A549 (cell line): ENCODE measurements around the gene FMNL3. TPM values are rescaled to one million over a fixed set of nuclear protein-coding genes. Genes with fewer than 3 reads are reported as not detected.

Experiments used
- ATAC-seq, 2 experiments: fragments of 200-7000 bp in 1 of 2; fragments of >200 bp in 1 of 2; cut with Nextera tagmentation in 1 of 2; cut with Tn5 transposase in 1 of 2; 3 replicates each; pipeline versions ENCODE4 v1.8.0 to v1.9.1; 2018 to 2020; ENCODE audit warnings: mild to moderate bottlenecking in 1 of 2, moderate library complexity in 1 of 2
- CTCF ChIA-PET: fragments of 300-600 bp; sonication (Branson Sonifier 250); formaldehyde crosslinking; extraction: SDS; loops from one replicate; lab custom pipeline; 2021; ENCODE audit warnings: antibody characterized with exemption, inconsistent platforms; lab: Yijun Ruan, JAX
- POLR2A ChIA-PET: fragments of 350-600 bp; formaldehyde crosslinking; extraction: SDS; loops from one replicate; lab custom pipeline; 2021; ENCODE audit warnings: antibody characterized with exemption, inconsistent platforms; lab: Yijun Ruan, JAX
- DNase-seq, 2 experiments: peaks; one replicate each; pipeline versions ENCODE4 v3.0.0 to v3.0.0-alpha.2; 2011 to 2016; ENCODE audit warnings: low read depth in 1 of 2, low spot score in 1 of 2
- FAIRE-seq: peaks from 2 replicates; lab custom pipeline; 2011; peaks lifted over from hg19 to GRCh38; lab: Jason Lieb, UNC
- H3K27ac ChIP-seq, 2 experiments: fragments of >200 bp; sonication (Bioruptor Twin); formaldehyde crosslinking; 3 replicates each; pipeline ENCODE4 v1.5.1; 2016 to 2017
- H3K4me1 ChIP-seq: fragments of >200 bp; sonication (Bioruptor Twin); formaldehyde crosslinking; 3 replicates; pipeline ENCODE4 v1.6.1; 2016
- H3K4me2 ChIP-seq: fragments of >200 bp; sonication (Bioruptor Twin); formaldehyde crosslinking; 3 replicates; pipeline ENCODE4 v1.6.1; 2016
- H3K4me3 ChIP-seq: fragments of >200 bp; sonication (Bioruptor Twin); formaldehyde crosslinking; 3 replicates; pipeline ENCODE4 v1.5.1; 2016
- H3K9me3 ChIP-seq: fragments of >200 bp; sonication (Bioruptor Twin); formaldehyde crosslinking; 3 replicates; pipeline ENCODE4 v1.6.1; 2016
- CBX2 ChIP-seq: fragments of 200-600 bp; sonication (generic); IDR thresholded peaks from 2 replicates; pipeline ENCODE4 v1.6.1; 2016; ENCODE audit warnings: low read depth, mild to moderate bottlenecking, borderline replicate concordance
- CBX8 ChIP-seq: fragments of 200-600 bp; sonication (generic); IDR thresholded peaks from 2 replicates; pipeline ENCODE4 v1.6.1; 2016
- CHD2 ChIP-seq: fragments of 150-350 bp; IDR thresholded peaks from 2 replicates; pipeline ENCODE4 v1.6.1; 2014; ENCODE audit warnings: low read length; ENCODE audit not compliant: partially characterized antibody
- CTCF ChIP-seq: fragments of >200 bp; sonication (Bioruptor Twin); formaldehyde crosslinking; IDR thresholded peaks from 3 replicates; pipeline ENCODE4 v1.5.1; 2016
- E2F6 ChIP-seq: IDR thresholded peaks from 2 replicates; pipeline ENCODE4 v1.6.1; 2012; ENCODE audit warnings: low read depth, borderline replicate concordance
- EHMT2 ChIP-seq: fragments of 200-600 bp; sonication (generic); IDR thresholded peaks from 2 replicates; pipeline ENCODE4 v1.6.1; 2016; ENCODE audit warnings: antibody characterized with exemption, low read depth, mild to moderate bottlenecking, moderate library complexity
- EP300 ChIP-seq, 2 experiments: fragments of >200 bp; sonication (Bioruptor Twin); formaldehyde crosslinking; IDR thresholded peaks; 2 replicates in 1 of 2; 3 replicates in 1 of 2; pipeline ENCODE4 v1.6.1; 2016 to 2017
- ESRRA ChIP-seq: fragments of 150-350 bp; IDR thresholded peaks from 2 replicates; pipeline ENCODE4 v1.6.1; 2014; ENCODE audit warnings: mild to moderate bottlenecking, low read length, borderline replicate concordance
- FOXS1 ChIP-seq: fragments of 250-450 bp; sonication (Bioruptor Pico); IDR thresholded peaks from 2 replicates; pipeline ENCODE4 v1.5.0; 2020; ENCODE audit warnings: mild to moderate bottlenecking, moderate library complexity
- GATA3 ChIP-seq: IDR thresholded peaks from 2 replicates; pipeline ENCODE4 v1.6.1; 2012; ENCODE audit warnings: borderline replicate concordance
- HOXB13 ChIP-seq: fragments of 250-450 bp; sonication (Bioruptor Pico); IDR thresholded peaks from 2 replicates; pipeline ENCODE4 v1.5.0; 2020; ENCODE audit warnings: low read depth, mild to moderate bottlenecking, moderate library complexity
- JUN ChIP-seq, 2 experiments: fragments of >200 bp; sonication (Bioruptor Twin); formaldehyde crosslinking; IDR thresholded peaks; 2 replicates in 1 of 2; 3 replicates in 1 of 2; pipeline ENCODE4 v1.6.1; 2016 to 2017
- JUNB ChIP-seq: fragments of >200 bp; sonication (Bioruptor Twin); formaldehyde crosslinking; IDR thresholded peaks from 2 replicates; pipeline ENCODE4 v1.6.1; 2016
- KDM1A ChIP-seq: fragments of 200-600 bp; sonication (generic); IDR thresholded peaks from 2 replicates; pipeline ENCODE4 v1.6.1; 2016; ENCODE audit warnings: low read depth, mild to moderate bottlenecking
- MAZ ChIP-seq: fragments of 150-350 bp; IDR thresholded peaks from 2 replicates; pipeline ENCODE4 v1.6.1; 2014; ENCODE audit warnings: antibody characterized with exemption, low read depth, low read length, borderline replicate concordance
- NPAS2 ChIP-seq: fragments of 250-450 bp; sonication (Bioruptor Pico); IDR thresholded peaks from 2 replicates; pipeline ENCODE4 v1.8.0; 2022; ENCODE audit warnings: mild to moderate bottlenecking, moderate library complexity, borderline replicate concordance
- NR3C1 ChIP-seq: fragments of >200 bp; sonication (Bioruptor Twin); formaldehyde crosslinking; IDR thresholded peaks from 3 replicates; pipeline ENCODE4 v1.6.1; 2017
- PHF8 ChIP-seq: fragments of 200-600 bp; sonication (generic); IDR thresholded peaks from 2 replicates; pipeline ENCODE4 v1.6.1; 2016; ENCODE audit warnings: low read depth, mild to moderate bottlenecking, antibody characterized with exemption, moderate library complexity, borderline replicate concordance
- POLR2A ChIP-seq: IDR thresholded peaks from 2 replicates; pipeline ENCODE4 v1.6.1; 2012; ENCODE audit warnings: mild to moderate bottlenecking, low read length
- RAD21 ChIP-seq, 2 experiments: fragments of >200 bp in 1 of 2; sonication (Bioruptor Twin) in 1 of 2; formaldehyde crosslinking in 1 of 2; IDR thresholded peaks in 1 of 2; conservative IDR thresholded peaks in 1 of 2; 2 replicates in 1 of 2; 3 replicates in 1 of 2; pipeline ENCODE4 v1.6.1; 2012 to 2018; ENCODE audit warnings: inconsistent platforms in 1 of 2
- RARB ChIP-seq: fragments of 250-450 bp; sonication (Bioruptor Pico); IDR thresholded peaks from 2 replicates; pipeline ENCODE4 v1.8.0; 2021; ENCODE audit warnings: mild to moderate bottlenecking, moderate library complexity
- REST ChIP-seq: fragments of 200-600 bp; sonication (generic); IDR thresholded peaks from 2 replicates; pipeline ENCODE4 v1.6.1; 2016; ENCODE audit warnings: antibody characterized with exemption, mild to moderate bottlenecking, moderate library complexity
- SREBF2 ChIP-seq: fragments of 450-650 bp; IDR thresholded peaks from 2 replicates; pipeline ENCODE4 v1.6.1; 2014; ENCODE audit warnings: mild to moderate bottlenecking, moderate library complexity
- TFCP2L1 ChIP-seq: fragments of 250-450 bp; sonication (Bioruptor Pico); IDR thresholded peaks from 2 replicates; pipeline ENCODE4 v1.5.0; 2021; ENCODE audit warnings: mild to moderate bottlenecking
- TP53 ChIP-seq: fragments of 250-450 bp; sonication (Bioruptor Pico); IDR thresholded peaks from 2 replicates; pipeline ENCODE4 v1.5.0; 2021; ENCODE audit warnings: mild to moderate bottlenecking, moderate library complexity
- USF2 ChIP-seq: fragments of 450-650 bp; IDR thresholded peaks from 2 replicates; pipeline ENCODE4 v1.6.1; 2014; ENCODE audit warnings: antibody characterized with exemption
- ZFP36 ChIP-seq: fragments of 450-650 bp; IDR thresholded peaks from 2 replicates; pipeline ENCODE4 v1.6.1; 2014; ENCODE audit warnings: borderline replicate concordance; ENCODE audit not compliant: partially characterized antibody
- ZNF302 ChIP-seq: fragments of 250-450 bp; sonication (Bioruptor Pico); IDR thresholded peaks from 2 replicates; pipeline ENCODE4 v1.9.0; 2021; ENCODE audit warnings: inconsistent platforms, mild to moderate bottlenecking, moderate library complexity
- WGBS: methylation state at CpG from one replicate; pipeline ENCODE4 v1.1.6; 2017; ENCODE audit errors: missing lambda C conversion rate; 5-methylcytosine and 5-hydroxymethylcytosine counted together
- polyA plus RNA-seq, 4 experiments: library from polyadenylated mRNA; depleted of rRNA in 3 of 4; stranded (reverse); fragments of >200 nt; fragmentation: RNase III in 1 of 4; extraction: RNeasy Plus Mini Kit Qiagen cat#74134 plus additional on column Dnase treatment in 1 of 4; gene quantifications; 2 replicates in 3 of 4; 3 replicates in 1 of 4; pipeline ENCODE4 v1.2.3, GENCODE V29; 2011 to 2017

FMNL3 gene
- polyA plus RNA-seq, 2 of the 4 experiments (the other 2 are of a cell fraction) = 1.7 TPM

GRCh38 chr12:49741882-49742620 lies 34.8 kb upstream of the FMNL3 start (continued):
- no peak for TF ChIP-seq CBX8
- TF ChIP-seq HOXB13 (CRISPR knock-in tag) = no peak
- no peak for TF ChIP-seq RAD21 (conservative IDR thresholded peaks at IDR 0.05 in 1 of 2, IDR thresholded peaks at IDR 0.05 in 1 of 2)
- no peak for TF ChIP-seq ZFP36
- TF ChIP-seq USF2 = peak; percentile 55; the same call in 1 of the 2 replicates
- TF ChIP-seq PHF8 = no peak

- no peaks in the 10 kb centered on the region for H3K9me3 ChIP-seq
- ChIA-PET CTCF (interaction anchor here (0.6 to 2.6 kb wide), 54 partner anchors 9 to 342 kb away, joined by 3 to 27 read pairs (median 5); partner anchors contain the start of gene PRPF40B), POLR2A (interaction anchor here (0.5 to 1.7 kb wide), 62 partner anchors 9 to 1024 kb away, joined by 3 to 30 read pairs (median 4); partner anchors contain the start of genes BCDIN3D, COX14, FMNL3 and LMBR1L)
- peaks cover 18% of the 10 kb centered on the region for H3K4me1 ChIP-seq
- peak within 1 kb of the TSS; percentile 86 for H3K4me2 ChIP-seq
- FAIRE-seq = peak; percentile 97
- H3K27ac ChIP-seq = peak within 1 kb of the TSS; percentile 71 to 92
- whole genome bisulfite sequencing = 5% methylated on average over 47 of the region's 50 CpGs
- DNase-seq = peak; percentile 97 to 100
- ATAC-seq = peak; percentile 98
- peak within 1 kb of the TSS; percentile 67 for H3K4me3 ChIP-seq
- TF ChIP-seq NPAS2 = no peak
- TF ChIP-seq PHF8 = peak; percentile 98
- no peak for TF ChIP-seq ESRRA
- TF ChIP-seq NR3C1 = no peak
- peak; percentile 29; the same call in 1 of the 2 replicates for TF ChIP-seq TFCP2L1 (CRISPR knock-in tag)
- TF ChIP-seq EP300 (IDR thresholded peaks at IDR 0.05) = no peak
- peak; percentile 42 to 62; a peak in 4 of 5 replicates for TF ChIP-seq RAD21 (conservative IDR thresholded peaks at IDR 0.05 in 1 of 2, IDR thresholded peaks at IDR 0.05 in 1 of 2)
- TF ChIP-seq CHD2 = no peak
- no peak for TF ChIP-seq TP53 (CRISPR knock-in tag)
- no peak for TF ChIP-seq RARB (CRISPR knock-in tag)
- no peak for TF ChIP-seq CBX2
- peak; percentile 97 for TF ChIP-seq POLR2A
- no peak for TF ChIP-seq SREBF2
- 0 out of 2 replicates have a peak, but pooled peaks have one; percentile 40 for TF ChIP-seq MAZ
- TF ChIP-seq ZNF302 (CRISPR knock-in tag) = no peak
- TF ChIP-seq KDM1A = no peak
- peak; percentile 40; the same call in 1 of the 2 replicates for TF ChIP-seq E2F6
- TF ChIP-seq REST = no peak
- no peak for TF ChIP-seq EHMT2
- TF ChIP-seq JUNB = no peak
- TF ChIP-seq CTCF = peak; percentile 81
- TF ChIP-seq FOXS1 (CRISPR knock-in tag) = no peak
- peak; percentile 48; the same call in 1 of the 2 replicates for TF ChIP-seq GATA3
- peak; percentile 92 to 97 for TF ChIP-seq JUN (IDR thresholded peaks at IDR 0.05)
Measured at GRCh38 chr12:49740930-49741881, 34.0 kb upstream of the FMNL3 start, which contains the start of gene TMBIM6. TSS of gene TMBIM6 (plus strand) at chr12:49741557. CDS start at chr12:49752494, 10,937 bp downstream.
